ENCODE results near the gene ALK.

ALK gene

DNA sequence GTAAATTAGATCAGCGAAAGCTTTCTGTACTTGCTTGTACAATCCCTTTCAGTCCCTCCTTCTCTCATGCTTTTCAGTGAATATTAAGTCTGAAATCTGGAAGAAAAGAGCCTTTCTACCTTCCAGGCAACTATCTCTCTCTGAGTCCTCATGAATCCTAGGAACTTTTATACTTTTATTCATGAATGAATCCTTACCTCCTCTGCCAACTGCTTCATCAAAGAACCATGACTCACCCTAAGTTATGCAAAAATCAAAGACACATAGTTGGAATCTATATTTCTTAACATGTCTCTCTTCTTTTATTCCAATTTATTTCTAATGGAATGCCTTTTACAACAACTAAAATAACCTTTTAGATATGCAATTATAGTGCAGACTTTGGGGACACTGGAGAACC lies 412.0 kb downstream of the ALK start:
- no peak overlapping the region for H3K27ac ChIP-seq
- TF ChIP-seq FOXP2 (optimal IDR thresholded peaks at IDR 0.05; ENCODE audit: control extremely low read depth, extremely low read length, insufficient read depth) (no peak), EZH2 (IDR thresholded peaks at IDR 0.05) (no peak), POLR2AphosphoS5 (IDR thresholded peaks at IDR 0.05; ENCODE audit: borderline replicate concordance, low read depth, low read length) (no peak)

DNA sequence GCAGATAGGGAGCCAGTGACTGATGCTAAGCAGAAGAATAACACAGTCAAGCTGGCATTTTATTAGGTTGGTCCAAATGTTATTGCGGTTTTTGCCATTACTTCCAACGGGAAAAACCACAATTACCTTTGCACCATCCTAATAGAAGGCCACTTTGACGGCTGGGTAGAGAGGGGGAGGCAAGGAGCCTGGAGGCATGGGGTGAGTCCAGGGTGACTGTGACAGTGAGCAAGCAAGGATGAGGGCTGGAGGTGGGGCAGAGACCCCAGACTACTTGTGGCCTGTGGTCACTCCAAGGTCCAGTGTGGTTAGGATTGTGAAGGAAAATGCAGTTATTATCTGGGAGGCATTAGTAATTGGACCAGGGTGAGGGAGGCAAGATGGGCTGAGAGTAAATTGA lies 416.6 kb downstream of the ALK start:
- Histone ChIP-seq H3K9ac (ENCODE audit: insufficient read length) (no peak overlapping the region), H3K4me3 (no peak overlapping the region), H3K27ac (no peak overlapping the region), H3K9me3 (ENCODE audit: low read depth, low read length) (no peaks in the 10 kb centered on the region), H3K36me3 (ENCODE audit: insufficient read depth, low read length) (no peaks in the 10 kb centered on the region)
- TF ChIP-seq POLR2AphosphoS5 (IDR thresholded peaks at IDR 0.05; ENCODE audit: borderline replicate concordance, low read depth, low read length) (no peak), FOXP2 (optimal IDR thresholded peaks at IDR 0.05; ENCODE audit: control extremely low read depth, extremely low read length, insufficient read depth) (no peak), EZH2 (IDR thresholded peaks at IDR 0.05) (no peak)
- DNase-seq (ENCODE audit: low read depth, low spot score), result no peak

More for the DNA sequence above, 412.0 kb downstream of the ALK start:
- Histone ChIP-seq H3K36me3 (ENCODE audit: insufficient read depth, low read length) (no peaks in the 10 kb centered on the region), H3K4me3 (no peak overlapping the region), H3K9ac (ENCODE audit: insufficient read length) (no peak overlapping the region), H3K9me3 (ENCODE audit: low read depth, low read length) (no peaks in the 10 kb centered on the region)
- DNase-seq (ENCODE audit: low read depth, low spot score), result no peak

DNA sequence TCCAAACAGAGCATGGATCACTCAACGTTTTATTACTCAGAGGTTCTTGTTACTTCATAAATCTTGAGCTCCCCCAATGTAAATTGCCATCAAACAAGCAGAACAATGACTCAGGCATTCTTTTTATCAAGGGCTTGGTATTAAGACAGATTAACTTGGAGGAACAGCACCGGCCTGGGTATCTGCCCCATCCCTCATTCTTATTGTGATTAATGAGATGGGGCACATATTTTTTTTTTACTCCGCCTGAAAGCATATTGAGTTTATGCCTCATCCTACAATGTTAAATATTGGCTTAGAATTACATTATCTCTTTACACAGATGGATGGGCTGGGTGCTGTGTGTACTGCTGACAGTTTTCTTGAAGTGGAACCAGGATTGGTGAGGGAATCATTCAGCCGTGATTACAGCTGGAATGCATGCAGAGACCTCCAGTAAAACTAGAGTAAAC lies 418.9 kb downstream of the ALK start:
- Histone ChIP-seq H3K4me3 (no peak overlapping the region), H3K27ac (no peak overlapping the region), H3K9me3 (ENCODE audit: low read depth, low read length) (no peaks in the 10 kb centered on the region), H3K36me3 (ENCODE audit: insufficient read depth, low read length) (no peaks in the 10 kb centered on the region), H3K9ac (ENCODE audit: insufficient read length) (no peak overlapping the region)
- TF ChIP-seq POLR2AphosphoS5 (IDR thresholded peaks at IDR 0.05; ENCODE audit: borderline replicate concordance, low read depth, low read length) (no peak), FOXP2 (optimal IDR thresholded peaks at IDR 0.05; ENCODE audit: control extremely low read depth, extremely low read length, insufficient read depth) (no peak), EZH2 (IDR thresholded peaks at IDR 0.05) (no peak)
- no peak for DNase-seq (ENCODE audit: low read depth, low spot score)

DNA sequence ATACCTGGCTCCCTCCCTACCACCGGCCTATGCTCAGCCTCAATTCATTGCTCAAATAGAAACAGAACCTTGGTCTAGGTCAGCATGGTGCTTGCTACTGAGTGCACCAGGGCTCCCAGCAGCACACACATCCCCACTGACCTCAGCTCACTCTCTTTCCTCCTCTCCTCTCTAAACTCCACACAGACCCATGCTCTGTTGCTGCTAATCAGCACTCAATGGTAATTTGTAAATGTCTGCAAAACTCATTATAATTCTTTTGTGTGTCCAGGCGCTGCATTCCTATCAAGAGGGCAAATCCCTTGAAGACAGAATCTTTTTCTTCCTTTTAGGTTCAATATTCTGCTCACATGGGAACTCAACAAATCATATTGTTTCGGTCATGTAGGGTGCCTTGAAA lies 424.0 kb downstream of the ALK start:
- no peak for DNase-seq (ENCODE audit: low read depth, low spot score)
- no peak overlapping the region for H3K27ac ChIP-seq
- no peaks in the 10 kb centered on the region for H3K9me3 ChIP-seq (ENCODE audit: low read depth, low read length)
- no peak overlapping the region for H3K9ac ChIP-seq (ENCODE audit: insufficient read length)
- no peak overlapping the region for H3K4me3 ChIP-seq
- TF ChIP-seq FOXP2 (optimal IDR thresholded peaks at IDR 0.05; ENCODE audit: control extremely low read depth, extremely low read length, insufficient read depth) (no peak), POLR2AphosphoS5 (IDR thresholded peaks at IDR 0.05; ENCODE audit: borderline replicate concordance, low read depth, low read length) (no peak), EZH2 (IDR thresholded peaks at IDR 0.05) (no peak)
- H3K36me3 ChIP-seq (ENCODE audit: insufficient read depth, low read length), result 0 out of 2 replicates have a peak, but pooled peaks cover 4% of the 10 kb centered on the region

DNA sequence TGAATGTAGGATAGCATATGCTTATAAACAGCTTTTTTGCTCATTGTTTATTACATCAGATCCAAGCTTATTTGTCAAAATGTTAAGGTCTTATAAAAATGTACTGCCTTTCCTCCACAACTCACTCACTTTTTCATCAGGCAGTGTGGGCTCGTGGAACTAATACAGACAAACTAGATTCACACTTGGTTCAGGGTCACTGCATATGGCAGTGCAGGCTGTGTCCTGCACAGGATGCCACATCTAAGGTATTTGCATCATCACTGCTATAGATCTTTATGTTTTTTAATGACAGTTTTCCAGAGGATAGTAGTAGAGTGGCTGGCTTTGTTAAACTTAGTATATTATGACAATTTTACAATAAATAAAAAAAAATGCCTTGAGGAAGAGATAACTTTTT lies 425.2 kb downstream of the ALK start:
- Histone ChIP-seq H3K9me3 (ENCODE audit: low read depth, low read length) (no peaks in the 10 kb centered on the region), H3K9ac (ENCODE audit: insufficient read length) (no peak overlapping the region), H3K27ac (no peak overlapping the region), H3K4me3 (no peak overlapping the region), H3K36me3 (ENCODE audit: insufficient read depth, low read length) (0 out of 2 replicates have a peak, but pooled peaks cover 4% of the 10 kb centered on the region)
- DNase-seq (ENCODE audit: low read depth, low spot score), result no peak
- TF ChIP-seq POLR2AphosphoS5 (IDR thresholded peaks at IDR 0.05; ENCODE audit: borderline replicate concordance, low read depth, low read length) (no peak), FOXP2 (optimal IDR thresholded peaks at IDR 0.05; ENCODE audit: control extremely low read depth, extremely low read length, insufficient read depth) (no peak), EZH2 (IDR thresholded peaks at IDR 0.05) (no peak)

DNA sequence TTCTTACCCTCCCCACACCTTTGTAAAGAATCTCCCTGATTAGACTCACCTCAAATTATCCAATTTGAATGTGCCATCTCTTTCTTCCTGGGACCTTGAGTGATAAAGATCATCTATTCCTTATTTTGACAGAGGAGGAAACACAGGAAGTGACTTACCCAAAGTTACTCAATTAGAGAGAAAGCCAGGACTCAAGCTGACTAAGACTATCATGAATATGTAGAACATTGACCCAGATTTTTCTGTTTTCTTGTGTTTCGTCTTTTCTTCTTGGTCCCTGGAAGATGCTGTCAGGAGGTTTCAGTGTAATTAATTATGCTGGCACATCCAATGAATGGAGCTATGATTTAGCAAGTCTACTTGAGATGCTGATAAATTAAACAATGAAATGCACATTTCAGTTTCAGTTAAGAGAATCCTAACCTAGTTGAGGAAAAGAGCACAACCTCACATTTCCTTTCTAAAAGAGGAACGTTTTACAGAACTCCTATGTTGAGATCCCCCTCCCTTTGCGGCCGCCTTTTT lies 425.8 kb downstream of the ALK start:
- Histone ChIP-seq H3K9me3 (ENCODE audit: low read depth, low read length) (no peaks in the 10 kb centered on the region), H3K36me3 (ENCODE audit: insufficient read depth, low read length) (0 out of 2 replicates have a peak, but pooled peaks cover 4% of the 10 kb centered on the region), H3K9ac (ENCODE audit: insufficient read length) (no peak overlapping the region), H3K27ac (no peak overlapping the region), H3K4me3 (no peak overlapping the region)
- TF ChIP-seq FOXP2 (optimal IDR thresholded peaks at IDR 0.05; ENCODE audit: control extremely low read depth, extremely low read length, insufficient read depth) (no peak), EZH2 (IDR thresholded peaks at IDR 0.05) (no peak), POLR2AphosphoS5 (IDR thresholded peaks at IDR 0.05; ENCODE audit: borderline replicate concordance, low read depth, low read length) (no peak)
- DNase-seq (ENCODE audit: low read depth, low spot score), result no peak

DNA sequence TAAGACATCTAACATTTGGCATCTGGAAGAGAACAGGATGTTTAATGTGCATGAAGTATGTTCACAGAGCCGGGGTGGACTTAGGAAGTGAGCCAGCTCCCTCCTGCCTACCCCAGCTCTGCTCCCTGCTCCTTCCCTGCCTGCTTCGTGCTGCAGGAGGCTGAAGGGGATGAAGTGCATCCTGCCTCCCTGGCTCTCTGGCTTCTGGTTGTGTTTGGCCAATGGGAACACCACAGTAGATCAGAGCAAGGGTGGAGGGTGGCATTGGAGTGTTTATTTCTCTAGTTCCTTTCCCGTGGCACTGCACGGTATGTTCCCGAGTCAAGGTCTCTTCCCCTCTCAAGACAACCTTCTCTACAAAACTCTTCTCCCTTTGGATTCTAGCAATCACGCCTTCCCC lies 426.3 kb downstream of the ALK start:
- Histone ChIP-seq H3K27ac (no peak overlapping the region), H3K9ac (ENCODE audit: insufficient read length) (no peak overlapping the region), H3K9me3 (ENCODE audit: low read depth, low read length) (no peaks in the 10 kb centered on the region), H3K36me3 (ENCODE audit: insufficient read depth, low read length) (0 out of 2 replicates have a peak, but pooled peaks cover 4% of the 10 kb centered on the region), H3K4me3 (no peak overlapping the region)
- TF ChIP-seq POLR2AphosphoS5 (IDR thresholded peaks at IDR 0.05; ENCODE audit: borderline replicate concordance, low read depth, low read length), result no peak
- DNase-seq (ENCODE audit: low read depth, low spot score), result no peak

DNA sequence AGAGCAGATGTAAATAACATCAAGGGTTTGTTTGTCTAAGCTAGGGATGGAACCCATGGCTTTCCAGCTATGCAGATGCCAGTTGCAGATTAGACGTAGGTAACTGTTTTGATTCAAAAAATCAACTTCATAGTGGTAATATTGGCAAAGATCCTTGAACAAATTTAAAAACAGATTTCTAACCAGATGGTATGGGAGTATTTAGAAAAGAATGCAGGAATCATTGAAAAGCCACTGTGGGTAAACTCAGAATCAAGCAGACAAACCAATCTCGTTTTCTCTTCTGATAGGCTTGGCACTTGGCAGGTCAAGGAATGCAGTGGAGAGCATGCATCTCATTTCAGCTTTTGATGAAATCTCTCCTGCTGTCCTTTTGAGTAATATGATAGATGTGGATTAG lies 428.7 kb downstream of the ALK start:
- DNase-seq (ENCODE audit: low read depth, low spot score), result no peak
- TF ChIP-seq FOXP2 (optimal IDR thresholded peaks at IDR 0.05; ENCODE audit: control extremely low read depth, extremely low read length, insufficient read depth), result no peak
- no peak for TF ChIP-seq EZH2 (IDR thresholded peaks at IDR 0.05)
- no peak for TF ChIP-seq POLR2AphosphoS5 (IDR thresholded peaks at IDR 0.05; ENCODE audit: borderline replicate concordance, low read depth, low read length)
- 0 out of 2 replicates have a peak, but pooled peaks cover 4% of the 10 kb centered on the region for H3K36me3 ChIP-seq (ENCODE audit: insufficient read depth, low read length)
- no peak overlapping the region for H3K27ac ChIP-seq
- H3K9me3 ChIP-seq (ENCODE audit: low read depth, low read length), result no peaks in the 10 kb centered on the region
- H3K4me3 ChIP-seq, result no peak overlapping the region
- no peak overlapping the region for H3K9ac ChIP-seq (ENCODE audit: insufficient read length)

DNA sequence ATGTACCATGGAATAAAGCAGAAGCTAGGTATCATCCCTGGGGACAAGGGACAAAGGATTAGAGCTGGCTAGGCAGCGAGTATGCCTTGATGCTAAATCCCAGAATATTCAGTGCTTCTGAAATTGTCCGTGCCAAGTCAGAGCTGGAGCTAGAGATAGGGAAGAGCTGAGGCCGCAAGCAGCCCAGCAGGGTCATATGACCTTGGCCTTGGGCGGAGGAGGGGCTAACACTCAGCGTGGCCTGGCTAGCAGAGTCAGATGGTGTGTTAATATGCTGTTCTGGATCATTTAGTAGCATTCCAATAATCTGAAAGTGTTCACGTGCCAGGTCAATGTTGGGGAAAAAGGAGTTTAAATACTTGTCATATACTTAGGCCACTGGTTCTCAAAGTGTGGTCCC lies 431.3 kb downstream of the ALK start:
- TF ChIP-seq EZH2 (IDR thresholded peaks at IDR 0.05) (no peak), FOXP2 (optimal IDR thresholded peaks at IDR 0.05; ENCODE audit: control extremely low read depth, extremely low read length, insufficient read depth) (no peak), POLR2AphosphoS5 (IDR thresholded peaks at IDR 0.05; ENCODE audit: borderline replicate concordance, low read depth, low read length) (no peak)
- Histone ChIP-seq H3K36me3 (ENCODE audit: insufficient read depth, low read length) (0 out of 2 replicates have a peak, but pooled peaks cover 4% of the 10 kb centered on the region), H3K4me3 (no peak overlapping the region), H3K9ac (ENCODE audit: insufficient read length) (no peak overlapping the region), H3K27ac (no peak overlapping the region), H3K9me3 (ENCODE audit: low read depth, low read length) (no peaks in the 10 kb centered on the region)
- no peak for DNase-seq (ENCODE audit: low read depth, low spot score)
